HepG2 (cell line): Measurements from ENCODE around the gene MIB1. TPM values are rescaled to one million over a fixed set of nuclear protein-coding genes. Genes with fewer than 3 reads are reported as not detected.
A peak's percentile ranks its signal among the peaks of the same experiment; 100 is the strongest.

Experiments
- CCDC6 ChIP-seq: sonication (generic); formaldehyde crosslinking; IDR thresholded peaks from 2 replicates; pipeline ENCODE4 v1.8.1; 2022; ENCODE audit warnings: mild to moderate bottlenecking, missing genetic modification reagents, moderate library complexity
- DNMT3B ChIP-seq: conservative IDR thresholded peaks from 2 replicates; pipeline ENCODE4 v1.6.1; 2016; ENCODE audit warnings: missing biosample characterization, control low read depth
- FOXA3 ChIP-seq: IDR thresholded peaks from 2 replicates; pipeline ENCODE4 v1.6.1; 2016; ENCODE audit warnings: missing genetic modification reagents, missing compliant biosample characterization
- GLI4 ChIP-seq: sonication (generic); formaldehyde crosslinking; IDR thresholded peaks from 2 replicates; pipeline ENCODE4 v1.5.1; 2020; ENCODE audit warnings: missing genetic modification reagents, mild to moderate bottlenecking, moderate library complexity, borderline replicate concordance
- HNF4A ChIP-seq: sonication (generic); formaldehyde crosslinking; IDR thresholded peaks from 2 replicates; pipeline ENCODE4 v1.4.0; 2020; ENCODE audit warnings: missing genetic modification reagents
- MYNN ChIP-seq: sonication (generic); formaldehyde crosslinking; IDR thresholded peaks from 2 replicates; pipeline ENCODE4 v1.4.0; 2020; ENCODE audit warnings: mild to moderate bottlenecking, low read depth, missing genetic modification reagents
- SRSF9 ChIP-seq: fragments of 200-400 bp; formaldehyde crosslinking; IDR thresholded peaks from 2 replicates; pipeline ENCODE4 v1.6.1; 2018; ENCODE audit warnings: borderline replicate concordance, mild to moderate bottlenecking, low read depth, low read length; ENCODE audit not compliant: insufficient read depth, poor library complexity, severe bottlenecking
- TBP ChIP-seq: sonication (generic); formaldehyde crosslinking; IDR thresholded peaks from 2 replicates; pipeline ENCODE4 v1.5.0; 2020; ENCODE audit warnings: missing genetic modification reagents
- ZFP62 ChIP-seq: sonication (generic); formaldehyde crosslinking; IDR thresholded peaks from 2 replicates; pipeline ENCODE4 v1.4.0; 2020; ENCODE audit warnings: missing genetic modification reagents
- polyA plus RNA-seq, 8 experiments: library from polyadenylated mRNA; depleted of rRNA in 3 of 8; stranded (reverse) in 7 of 8; unstranded in 1 of 8; fragments of >200 nt; fragmentation: Illumina TruSeq in 4 of 8; extraction: Trizol in 4 of 8; gene quantifications; 2 replicates each; pipeline versions ENCODE4 v1.2.1 to v1.2.3, GENCODE V29; 2011 to 2016; ENCODE audit warnings: low read depth in 4 of 8, missing spikeins in 1 of 8, mixed read lengths in 1 of 8; ENCODE audit not compliant: insufficient read depth in 1 of 8
- total RNA-seq, 5 experiments: library from RNA; depleted of rRNA; stranded (reverse); fragments of >200 nt; fragmentation: Illumina TruSeq; extraction: Trizol; gene quantifications; 2 replicates each; pipeline ENCODE4 v1.2.3, GENCODE V29; 2016; ENCODE audit warnings: low read depth in 1 of 5
- TF ChIP-seq, protein P1 (sequence below): IDR thresholded peaks from 2 replicates; pipeline ENCODE4 v1.6.1; 2018; ENCODE audit warnings: missing genetic modification reagents, mild to moderate bottlenecking, missing compliant biosample characterization
- TF ChIP-seq, protein P2 (sequence below): sonication (generic); formaldehyde crosslinking; IDR thresholded peaks from 2 replicates; pipeline ENCODE4 v1.4.0; 2020; ENCODE audit warnings: missing genetic modification reagents, borderline replicate concordance
- TF ChIP-seq, protein P3 (sequence below): sonication (generic); formaldehyde crosslinking; IDR thresholded peaks from 2 replicates; pipeline ENCODE4 v1.5.0; 2020; ENCODE audit warnings: missing genetic modification reagents
- TF ChIP-seq, protein P4 (sequence below): sonication (generic); formaldehyde crosslinking; IDR thresholded peaks from 2 replicates; pipeline ENCODE4 v1.5.1; 2020; ENCODE audit warnings: missing genetic modification reagents, mild to moderate bottlenecking, borderline replicate concordance
- TF ChIP-seq, protein P5 (sequence below): sonication (generic); formaldehyde crosslinking; IDR thresholded peaks from 2 replicates; pipeline ENCODE4 v1.4.0; 2020; ENCODE audit warnings: mild to moderate bottlenecking, missing genetic modification reagents

MIB1 gene
- total and polyA plus RNA-seq, 2 of the 13 experiments (the other 11 are each of a cell fraction or from before 2014, with no cell fraction given): 12.0 to 47.0 TPM

DNA sequence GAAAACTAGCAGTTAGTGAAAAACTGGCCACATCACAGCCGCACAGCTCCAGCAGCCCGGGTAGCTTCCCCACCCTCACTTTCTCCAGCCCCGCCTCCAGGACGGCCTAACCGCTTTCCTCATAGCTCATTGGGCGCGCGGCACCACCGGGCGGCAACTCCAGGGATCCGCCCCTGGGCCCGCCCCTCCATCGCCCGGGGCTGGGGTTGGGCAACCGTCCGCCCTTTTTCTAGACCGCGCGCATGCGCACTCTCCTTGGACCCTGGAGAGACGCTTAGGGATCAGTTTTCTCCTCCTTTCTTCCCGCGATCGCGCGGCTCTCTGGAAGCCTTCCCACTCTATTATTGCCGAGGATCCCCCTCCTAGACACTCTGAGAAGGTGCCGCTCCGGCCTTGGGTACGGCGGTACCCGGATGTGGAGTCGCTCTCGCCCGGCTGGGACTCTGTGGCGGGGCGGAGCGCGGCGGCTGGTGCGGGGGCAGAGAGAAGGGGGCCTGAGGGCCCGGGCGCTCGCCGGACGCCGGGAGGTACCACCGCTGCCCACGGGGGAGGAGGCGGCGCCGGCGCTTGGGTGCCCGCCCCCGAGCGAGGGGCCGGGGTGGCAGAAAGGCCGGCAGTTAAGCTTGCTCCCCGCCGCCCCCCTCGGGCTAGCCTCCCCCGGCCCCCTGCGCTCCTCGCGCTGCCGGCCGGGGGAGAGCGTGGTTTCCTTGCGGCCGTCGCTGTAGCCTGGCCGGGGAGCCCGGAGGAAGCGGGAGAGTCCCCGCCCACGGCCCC is at the start of gene MIB1 (continued):
- TF ChIP-seq, protein P1, sequence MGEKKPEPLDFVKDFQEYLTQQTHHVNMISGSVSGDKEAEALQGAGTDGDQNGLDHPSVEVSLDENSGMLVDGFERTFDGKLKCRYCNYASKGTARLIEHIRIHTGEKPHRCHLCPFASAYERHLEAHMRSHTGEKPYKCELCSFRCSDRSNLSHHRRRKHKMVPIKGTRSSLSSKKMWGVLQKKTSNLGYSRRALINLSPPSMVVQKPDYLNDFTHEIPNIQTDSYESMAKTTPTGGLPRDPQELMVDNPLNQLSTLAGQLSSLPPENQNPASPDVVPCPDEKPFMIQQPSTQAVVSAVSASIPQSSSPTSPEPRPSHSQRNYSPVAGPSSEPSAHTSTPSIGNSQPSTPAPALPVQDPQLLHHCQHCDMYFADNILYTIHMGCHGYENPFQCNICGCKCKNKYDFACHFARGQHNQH (CRISPR knock-in tag): no peak; the same call in 1 of the 2 replicates
- TF ChIP-seq DNMT3B: peak; percentile 60; the same call in 1 of the 2 replicates
- no peak for TF ChIP-seq CCDC6
- 0 out of 2 replicates have a peak, but pooled peaks have one; percentile 56 for TF ChIP-seq GLI4
- no peak for TF ChIP-seq HNF4A (CRISPR knock-in tag)
- TF ChIP-seq TBP (CRISPR knock-in tag): no peak
- TF ChIP-seq SRSF9: no peak
- TF ChIP-seq ZFP62 (CRISPR knock-in tag): no peak
- TF ChIP-seq, protein P2, sequence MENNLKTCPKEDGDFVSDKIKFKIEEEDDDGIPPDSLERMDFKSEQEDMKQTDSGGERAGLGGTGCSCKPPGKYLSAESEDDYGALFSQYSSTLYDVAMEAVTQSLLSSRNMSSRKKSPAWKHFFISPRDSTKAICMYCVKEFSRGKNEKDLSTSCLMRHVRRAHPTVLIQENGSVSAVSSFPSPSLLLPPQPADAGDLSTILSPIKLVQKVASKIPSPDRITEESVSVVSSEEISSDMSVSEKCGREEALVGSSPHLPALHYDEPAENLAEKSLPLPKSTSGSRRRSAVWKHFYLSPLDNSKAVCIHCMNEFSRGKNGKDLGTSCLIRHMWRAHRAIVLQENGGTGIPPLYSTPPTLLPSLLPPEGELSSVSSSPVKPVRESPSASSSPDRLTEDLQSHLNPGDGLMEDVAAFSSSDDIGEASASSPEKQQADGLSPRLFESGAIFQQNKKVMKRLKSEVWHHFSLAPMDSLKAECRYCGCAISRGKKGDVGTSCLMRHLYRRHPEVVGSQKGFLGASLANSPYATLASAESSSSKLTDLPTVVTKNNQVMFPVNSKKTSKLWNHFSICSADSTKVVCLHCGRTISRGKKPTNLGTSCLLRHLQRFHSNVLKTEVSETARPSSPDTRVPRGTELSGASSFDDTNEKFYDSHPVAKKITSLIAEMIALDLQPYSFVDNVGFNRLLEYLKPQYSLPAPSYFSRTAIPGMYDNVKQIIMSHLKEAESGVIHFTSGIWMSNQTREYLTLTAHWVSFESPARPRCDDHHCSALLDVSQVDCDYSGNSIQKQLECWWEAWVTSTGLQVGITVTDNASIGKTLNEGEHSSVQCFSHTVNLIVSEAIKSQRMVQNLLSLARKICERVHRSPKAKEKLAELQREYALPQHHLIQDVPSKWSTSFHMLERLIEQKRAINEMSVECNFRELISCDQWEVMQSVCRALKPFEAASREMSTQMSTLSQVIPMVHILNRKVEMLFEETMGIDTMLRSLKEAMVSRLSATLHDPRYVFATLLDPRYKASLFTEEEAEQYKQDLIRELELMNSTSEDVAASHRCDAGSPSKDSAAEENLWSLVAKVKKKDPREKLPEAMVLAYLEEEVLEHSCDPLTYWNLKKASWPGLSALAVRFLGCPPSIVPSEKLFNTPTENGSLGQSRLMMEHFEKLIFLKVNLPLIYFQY (CRISPR knock-in tag): no peak
- no peak for TF ChIP-seq FOXA3 (CRISPR knock-in tag)
- TF ChIP-seq, protein P3, sequence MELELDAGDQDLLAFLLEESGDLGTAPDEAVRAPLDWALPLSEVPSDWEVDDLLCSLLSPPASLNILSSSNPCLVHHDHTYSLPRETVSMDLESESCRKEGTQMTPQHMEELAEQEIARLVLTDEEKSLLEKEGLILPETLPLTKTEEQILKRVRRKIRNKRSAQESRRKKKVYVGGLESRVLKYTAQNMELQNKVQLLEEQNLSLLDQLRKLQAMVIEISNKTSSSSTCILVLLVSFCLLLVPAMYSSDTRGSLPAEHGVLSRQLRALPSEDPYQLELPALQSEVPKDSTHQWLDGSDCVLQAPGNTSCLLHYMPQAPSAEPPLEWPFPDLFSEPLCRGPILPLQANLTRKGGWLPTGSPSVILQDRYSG (CRISPR knock-in tag): peak; percentile 73; the same call in 1 of the 2 replicates
- no peak for TF ChIP-seq MYNN
- TF ChIP-seq, protein P4, sequence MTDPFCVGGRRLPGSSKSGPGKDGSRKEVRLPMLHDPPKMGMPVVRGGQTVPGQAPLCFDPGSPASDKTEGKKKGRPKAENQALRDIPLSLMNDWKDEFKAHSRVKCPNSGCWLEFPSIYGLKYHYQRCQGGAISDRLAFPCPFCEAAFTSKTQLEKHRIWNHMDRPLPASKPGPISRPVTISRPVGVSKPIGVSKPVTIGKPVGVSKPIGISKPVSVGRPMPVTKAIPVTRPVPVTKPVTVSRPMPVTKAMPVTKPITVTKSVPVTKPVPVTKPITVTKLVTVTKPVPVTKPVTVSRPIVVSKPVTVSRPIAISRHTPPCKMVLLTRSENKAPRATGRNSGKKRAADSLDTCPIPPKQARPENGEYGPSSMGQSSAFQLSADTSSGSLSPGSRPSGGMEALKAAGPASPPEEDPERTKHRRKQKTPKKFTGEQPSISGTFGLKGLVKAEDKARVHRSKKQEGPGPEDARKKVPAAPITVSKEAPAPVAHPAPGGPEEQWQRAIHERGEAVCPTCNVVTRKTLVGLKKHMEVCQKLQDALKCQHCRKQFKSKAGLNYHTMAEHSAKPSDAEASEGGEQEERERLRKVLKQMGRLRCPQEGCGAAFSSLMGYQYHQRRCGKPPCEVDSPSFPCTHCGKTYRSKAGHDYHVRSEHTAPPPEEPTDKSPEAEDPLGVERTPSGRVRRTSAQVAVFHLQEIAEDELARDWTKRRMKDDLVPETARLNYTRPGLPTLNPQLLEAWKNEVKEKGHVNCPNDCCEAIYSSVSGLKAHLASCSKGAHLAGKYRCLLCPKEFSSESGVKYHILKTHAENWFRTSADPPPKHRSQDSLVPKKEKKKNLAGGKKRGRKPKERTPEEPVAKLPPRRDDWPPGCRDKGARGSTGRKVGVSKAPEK (CRISPR knock-in tag): no peak
- TF ChIP-seq, protein P5, sequence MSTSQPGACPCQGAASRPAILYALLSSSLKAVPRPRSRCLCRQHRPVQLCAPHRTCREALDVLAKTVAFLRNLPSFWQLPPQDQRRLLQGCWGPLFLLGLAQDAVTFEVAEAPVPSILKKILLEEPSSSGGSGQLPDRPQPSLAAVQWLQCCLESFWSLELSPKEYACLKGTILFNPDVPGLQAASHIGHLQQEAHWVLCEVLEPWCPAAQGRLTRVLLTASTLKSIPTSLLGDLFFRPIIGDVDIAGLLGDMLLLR: no peak
